IMR-90 (cell line): ENCODE results near the gene KCNAB1. TPM values are rescaled to one million over a fixed set of nuclear protein-coding genes. Genes with fewer than 3 reads are reported as not detected.

Source experiments
- ATAC-seq: fragments of 200-7000 bp; cut with Tn5 transposase; 2 replicates; pipeline ENCODE4 v1.9.1; 2020; ENCODE audit warnings: low read depth, mild to moderate bottlenecking, moderate library complexity
- BruUV-seq: library from RNA; stranded (reverse); fragments of 400-500 nt; replicated peaks from 2 replicates; lab custom pipeline; 2021; lab: Mats Ljungman, UMichigan
- CTCF ChIA-PET: fragments of 300-600 bp; formaldehyde crosslinking; extraction: SDS; loops from one replicate; lab custom pipeline; 2021; ENCODE audit warnings: antibody characterized with exemption; lab: Yijun Ruan, JAX
- POLR2A ChIA-PET: fragments of 300-600 bp; sonication (Branson Sonifier 250); formaldehyde crosslinking; loops from one replicate; lab custom pipeline; 2022; ENCODE audit warnings: antibody characterized with exemption; ENCODE audit not compliant: unreplicated experiment; lab: Charles Lee
- DNase-seq: peaks from one replicate; pipeline ENCODE4 v3.0.0; 2013
- H2AFZ ChIP-seq: replicated peaks from 2 replicates; pipeline ENCODE3; 2013; ENCODE audit warnings: low read length, mild to moderate bottlenecking; ENCODE audit not compliant: poor library complexity
- H2AK5ac ChIP-seq: 2 replicates; pipeline ENCODE4 v1.6.1; 2013; ENCODE audit warnings: low read depth, low read length, inconsistent platforms
- H2AK9ac ChIP-seq: replicated peaks from 2 replicates; pipeline ENCODE3; 2013; ENCODE audit warnings: mild to moderate bottlenecking, low read depth, low read length, moderate library complexity; ENCODE audit not compliant: poor library complexity
- H2BK120ac ChIP-seq: 2 replicates; pipeline ENCODE4 v1.6.1; 2013; ENCODE audit warnings: low read depth, low read length, inconsistent platforms
- H2BK15ac ChIP-seq: 3 replicates; pipeline ENCODE4 v1.6.1; 2013; ENCODE audit warnings: low read depth, low read length, inconsistent platforms
- H2BK20ac ChIP-seq: 2 replicates; pipeline ENCODE4 v1.6.1; 2013; ENCODE audit warnings: low read depth, mild to moderate bottlenecking, inconsistent platforms, low read length, moderate library complexity
- H2BK5ac ChIP-seq: 2 replicates; pipeline ENCODE4 v1.6.1; 2013; ENCODE audit warnings: mild to moderate bottlenecking, low read depth, low read length, inconsistent platforms; ENCODE audit not compliant: poor library complexity, severe bottlenecking
- H3K14ac ChIP-seq: replicated peaks from 2 replicates; pipeline ENCODE4 v1.6.1; 2013; ENCODE audit warnings: low read depth, low read length, inconsistent platforms
- H3K18ac ChIP-seq: 2 replicates; pipeline ENCODE4 v1.6.1; 2013; ENCODE audit warnings: low read depth, low read length, control low read depth
- H3K23ac ChIP-seq: 2 replicates; pipeline ENCODE4 v1.6.1; 2013; ENCODE audit warnings: low read depth, low read length, inconsistent platforms
- H3K27ac ChIP-seq: 2 replicates; pipeline ENCODE4 v1.5.1; 2013; ENCODE audit warnings: mild to moderate bottlenecking, control low read depth, low read length; ENCODE audit not compliant: insufficient read depth
- H3K27me3 ChIP-seq: 2 replicates; pipeline ENCODE4 v1.6.1; 2013; ENCODE audit warnings: low read length; ENCODE audit not compliant: control insufficient read depth, insufficient read depth
- H3K36me3 ChIP-seq: 2 replicates; pipeline ENCODE4 v1.6.1; 2013; ENCODE audit warnings: low read length, mixed read lengths; ENCODE audit not compliant: control insufficient read depth, insufficient read depth
- H3K4ac ChIP-seq: 2 replicates; pipeline ENCODE4 v1.6.1; 2013; ENCODE audit warnings: low read depth, low read length, inconsistent platforms
- H3K4me1 ChIP-seq: 2 replicates; pipeline ENCODE4 v1.6.1; 2013; ENCODE audit warnings: low read length, mixed read lengths; ENCODE audit not compliant: control insufficient read depth, insufficient read depth
- H3K4me2 ChIP-seq: 2 replicates; pipeline ENCODE4 v1.6.1; 2013; ENCODE audit warnings: low read depth, mild to moderate bottlenecking, control low read depth, low read length, moderate library complexity
- H3K4me3 ChIP-seq: 2 replicates; pipeline ENCODE4 v1.5.1; 2013; ENCODE audit warnings: low read depth, mild to moderate bottlenecking, control low read depth, low read length, moderate library complexity; ENCODE audit not compliant: insufficient read depth
- H3K56ac ChIP-seq: 2 replicates; pipeline ENCODE4 v1.6.1; 2013; ENCODE audit warnings: low read length, inconsistent platforms; ENCODE audit not compliant: insufficient read depth; ENCODE audit errors: extremely low read depth
- H3K79me1 ChIP-seq, 2 experiments: 2 replicates each; pipeline ENCODE4 v1.6.1; 2013; ENCODE audit warnings: low read length in 2 of 2, inconsistent platforms in 1 of 2, low read depth in 1 of 2
- H3K9ac ChIP-seq: 2 replicates; pipeline ENCODE4 v1.6.1; 2013; ENCODE audit warnings: low read depth, low read length, control low read depth
- H3K9me1 ChIP-seq: 2 replicates; pipeline ENCODE4 v1.6.1; 2013; ENCODE audit warnings: low read length, inconsistent platforms; ENCODE audit not compliant: insufficient read depth
- H3K9me3 ChIP-seq: 2 replicates; pipeline ENCODE4 v1.6.1; 2013; ENCODE audit warnings: low read length; ENCODE audit not compliant: control insufficient read depth, insufficient read depth
- H4K20me1 ChIP-seq: 2 replicates; pipeline ENCODE4 v1.6.1; 2013; ENCODE audit warnings: low read length, inconsistent platforms; ENCODE audit not compliant: insufficient read depth
- H4K5ac ChIP-seq: 2 replicates; pipeline ENCODE4 v1.6.1; 2013; ENCODE audit warnings: mild to moderate bottlenecking, low read depth, low read length, control low read depth
- H4K8ac ChIP-seq, 2 experiments: 2 replicates each; pipeline ENCODE4 v1.6.1; 2013; ENCODE audit warnings: low read depth in 2 of 2, low read length in 2 of 2, control low read depth in 1 of 2, inconsistent platforms in 1 of 2
- H4K91ac ChIP-seq: 2 replicates; pipeline ENCODE4 v1.6.1; 2013; ENCODE audit warnings: low read depth, low read length, inconsistent platforms; ENCODE audit not compliant: insufficient read depth
- CTCF ChIP-seq: conservative IDR thresholded peaks from 2 replicates; pipeline ENCODE4 v1.5.1; 2012; ENCODE audit warnings: mild to moderate bottlenecking, low read depth, low read length, improper control_type of control experiment
- POLR2A ChIP-seq: IDR thresholded peaks from 2 replicates; pipeline ENCODE4 v1.6.1; 2012; ENCODE audit warnings: mild to moderate bottlenecking, low read depth, low read length
- RAD21 ChIP-seq: IDR thresholded peaks from 2 replicates; pipeline ENCODE4 v1.6.1; 2012; ENCODE audit warnings: low read length, improper control_type of control experiment
- WGBS, 2 experiments: methylation state at CpG; one replicate each; pipeline versions ENCODE4 v1.1.5 to v1.1.7; 2013; ENCODE audit warnings: missing lambda C conversion rate in 2 of 2; ENCODE audit not compliant: insufficient read length in 1 of 2; ENCODE audit errors: extremely low coverage in 2 of 2; 5-methylcytosine and 5-hydroxymethylcytosine counted together
- dilution Hi-C: fragments of 300-500 bp; cut with HindIII; formaldehyde crosslinking; loops from one replicate; pipeline ENCODE4 v1.14.3; 2018; ENCODE audit warnings: low sequenced_read_pairs; ENCODE audit not compliant: unreplicated experiment
- in situ Hi-C: fragments of 300-500 bp; cut with MboI; formaldehyde crosslinking; loops from 3 replicates; pipeline ENCODE4 v1.14.3; 2019; ENCODE audit warnings: low sequenced_read_pairs, inconsistent platforms, mixed read lengths
- intact Hi-C: fragments of 100-400 bp; cut with micrococcal nuclease; formaldehyde crosslinking; loops from 2 replicates; pipeline ENCODE4 v1.10.0; 2022
- polyA plus RNA-seq, 3 experiments: library from polyadenylated mRNA; depleted of rRNA; stranded (reverse); fragments of >200 nt; gene quantifications; 2 replicates each; pipeline ENCODE4 v1.2.3, GENCODE V29; 2012; ENCODE audit warnings: low replicate concordance in 1 of 3
- total RNA-seq: library from RNA; depleted of rRNA; stranded (reverse); fragments of >200 nt; gene quantifications from 2 replicates; pipeline ENCODE4 v1.2.3, GENCODE V29; 2012

KCNAB1 gene
- total and polyA plus RNA-seq, 2 of the 4 experiments (the other 2 are of a cell fraction) = under 0.01 to 0.07 TPM

GRCh38 chr3:156351783-156352182 lies 231.4 kb downstream of the KCNAB1 start:
- H2AFZ ChIP-seq = no peak overlapping the region
- H3K27ac ChIP-seq = no peak overlapping the region
- no peaks in the 10 kb centered on the region for H3K4me1 ChIP-seq
- H3K9me1 ChIP-seq = no peaks in the 10 kb centered on the region
- BruUV-seq = no TSS peak
- no peak overlapping the region for H4K5ac ChIP-seq
- intact Hi-C loops = no loop called here
- no peak overlapping the region for H2BK20ac ChIP-seq
- no peaks in the 10 kb centered on the region for H3K36me3 ChIP-seq
- no peak overlapping the region for H3K9ac ChIP-seq
- no peak overlapping the region for H4K8ac ChIP-seq
- no peak overlapping the region for H2AK5ac ChIP-seq
- no peak overlapping the region for H3K4me3 ChIP-seq
- H3K27me3 ChIP-seq = peaks cover 3% of the 10 kb centered on the region; the same call in 1 of the 2 replicates
- no peaks in the 10 kb centered on the region for H3K9me3 ChIP-seq
- no peak overlapping the region for H4K91ac ChIP-seq
- ChIA-PET CTCF (no interaction called here), POLR2A (interaction anchor here (0.6 kb wide), 1 partner anchor 16 kb away, joined by 10 read pairs; no protein-coding TSS in a partner anchor)
- no peak overlapping the region for H3K4me2 ChIP-seq
- WGBS, 2 experiments = 70% methylated on average over 6 of the region's 6 CpGs; no CpG with 5 or more reads in 1 of the 2 experiments
- no peak overlapping the region for H3K14ac ChIP-seq
- no peak for TF ChIP-seq POLR2A
- no peak for TF ChIP-seq RAD21
- no peak for TF ChIP-seq CTCF
- H3K23ac ChIP-seq = no peak overlapping the region
- in situ Hi-C loops = no loop called here
- no peaks in the 10 kb centered on the region for H3K79me1 ChIP-seq
- no peak overlapping the region for H2AK9ac ChIP-seq
- H3K18ac ChIP-seq = no peak overlapping the region
- H3K56ac ChIP-seq = no peak overlapping the region
- H2BK120ac ChIP-seq = no peak overlapping the region
- H4K20me1 ChIP-seq = no peaks in the 10 kb centered on the region
- dilution Hi-C loops = no loop called here
- H2BK15ac ChIP-seq = no peak overlapping the region
- DNase-seq = no peak
- no peak overlapping the region for H3K4ac ChIP-seq
- H2BK5ac ChIP-seq = no peak overlapping the region
- ATAC-seq = no peak
